HG03064 (cell line): ENCODE measurements around the gene TMEM186.
"Not testable (repeated sequence)": the region's sequence is repeated elsewhere in the genome, so short reads cannot be mapped to it uniquely, and the experiment has no call there.

Experiments used
- ATAC-seq: cut with Tn5 transposase; IDR thresholded peaks from one replicate; pipeline ENCODE4 v1.9.1; 2021; ENCODE audit warnings: low read depth; ENCODE audit not compliant: unreplicated experiment

The TMEM186 gene, protein sequence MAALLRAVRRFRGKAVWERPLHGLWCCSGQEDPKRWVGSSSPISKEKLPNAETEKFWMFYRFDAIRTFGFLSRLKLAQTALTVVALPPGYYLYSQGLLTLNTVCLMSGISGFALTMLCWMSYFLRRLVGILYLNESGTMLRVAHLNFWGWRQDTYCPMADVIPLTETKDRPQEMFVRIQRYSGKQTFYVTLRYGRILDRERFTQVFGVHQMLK

DNA sequence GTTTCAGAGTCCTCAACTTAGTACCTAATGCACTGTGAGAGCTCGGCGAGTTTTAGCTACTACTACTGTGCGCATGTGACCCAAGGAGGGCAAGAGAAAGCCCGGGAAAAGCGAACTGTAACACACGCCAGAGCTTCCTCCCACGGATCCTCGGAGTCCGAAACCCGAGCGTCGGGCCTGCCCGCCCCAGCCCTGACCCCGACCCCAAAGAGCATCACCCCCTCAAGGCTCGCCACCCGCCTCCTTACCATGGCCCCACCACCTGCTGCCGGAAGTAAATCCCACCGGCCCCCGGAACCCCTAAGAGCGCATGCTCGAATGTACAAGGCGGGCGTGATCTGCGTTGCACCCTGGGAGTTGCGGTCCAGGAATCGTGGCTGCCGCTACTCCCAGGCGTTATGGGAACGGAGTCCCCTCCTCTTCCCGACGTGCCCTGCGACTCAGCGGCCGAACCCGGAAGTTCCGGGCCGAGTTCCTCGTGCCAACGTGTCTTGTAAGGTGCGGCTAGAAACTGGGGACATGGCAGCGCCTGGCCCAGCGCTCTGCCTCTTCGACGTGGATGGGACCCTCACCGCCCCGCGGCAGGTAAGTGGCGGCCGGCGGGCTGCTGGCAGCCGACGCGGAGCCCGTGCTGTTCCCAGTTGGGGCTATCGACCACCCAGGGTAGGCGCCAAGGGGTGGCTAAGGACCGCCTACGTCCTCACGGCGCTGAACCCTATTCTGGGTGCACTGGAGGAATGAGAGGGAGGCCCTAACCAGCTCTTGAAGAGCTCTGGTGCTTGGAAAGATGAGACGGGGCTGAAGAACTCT is at the start of gene TMEM186, which contains the start of gene PMM2:
TMEM186 (minus strand) TSS at position 276 of the 810 bp plus-strand sequence; CDS start at position 251, 25 bp downstream.
PMM2 (plus strand) TSS at position 476 of the 810 bp plus-strand sequence; CDS start at position 520, 44 bp downstream.
- ATAC-seq, result peak; percentile 89

GRCh38 chr16:8847145-8847544 is 49.7 kb upstream of the TMEM186 start:
- no peak for ATAC-seq

GRCh38 chr16:8846401-8846932 is 49.0 kb upstream of the TMEM186 start:
- no peak for ATAC-seq

DNA sequence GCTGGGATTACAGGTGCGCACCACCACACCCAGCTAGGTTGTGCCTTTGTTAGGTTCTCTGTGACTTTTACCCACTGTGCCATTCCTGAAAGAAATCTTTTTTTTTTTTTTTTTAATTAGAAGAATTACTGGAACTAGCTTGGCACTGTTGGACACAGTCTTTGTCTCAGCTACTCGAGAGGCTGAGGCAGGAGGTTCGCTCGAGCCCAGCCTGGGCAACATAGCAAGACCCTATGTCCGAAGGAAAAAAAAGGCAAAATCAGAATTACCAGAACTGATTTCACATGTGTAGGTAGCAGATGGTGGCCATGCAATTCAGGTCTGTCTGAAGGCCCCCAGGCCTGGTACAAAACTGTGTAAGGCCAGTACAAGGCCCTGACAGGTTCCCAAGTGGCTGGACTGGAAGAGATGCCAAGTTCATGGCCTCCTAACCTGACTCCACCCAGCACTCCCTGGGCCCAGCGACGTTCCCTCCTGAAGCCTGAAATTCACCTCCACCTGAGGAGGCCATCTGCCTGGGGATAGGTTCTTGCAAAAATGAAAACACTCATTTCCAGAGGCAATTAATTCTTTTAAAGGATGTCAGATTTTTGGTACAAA is 48.4 kb upstream of the TMEM186 start:
- ATAC-seq, result no peak

DNA sequence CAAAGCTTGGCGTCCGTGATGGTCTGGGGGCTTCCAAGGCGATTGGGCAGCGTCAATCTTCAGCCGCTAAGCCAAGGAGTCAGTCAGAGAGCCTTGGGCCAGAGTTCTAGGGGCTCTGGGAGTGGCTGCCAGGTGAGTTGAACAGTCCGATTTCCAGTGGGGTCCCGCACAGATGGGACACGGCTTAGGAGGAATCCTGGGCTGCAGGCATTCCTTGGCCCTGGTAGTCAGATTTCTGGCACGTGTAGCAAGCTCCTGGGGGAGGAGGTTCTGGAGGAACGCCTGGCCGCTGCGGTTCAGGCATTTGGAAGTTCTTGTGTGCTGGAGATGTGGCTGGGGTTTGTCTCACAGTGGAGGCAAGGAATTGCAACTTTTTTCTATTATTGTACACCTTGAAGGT is 45.9 kb upstream of the TMEM186 start:
- not testable (repeated sequence) for ATAC-seq

DNA sequence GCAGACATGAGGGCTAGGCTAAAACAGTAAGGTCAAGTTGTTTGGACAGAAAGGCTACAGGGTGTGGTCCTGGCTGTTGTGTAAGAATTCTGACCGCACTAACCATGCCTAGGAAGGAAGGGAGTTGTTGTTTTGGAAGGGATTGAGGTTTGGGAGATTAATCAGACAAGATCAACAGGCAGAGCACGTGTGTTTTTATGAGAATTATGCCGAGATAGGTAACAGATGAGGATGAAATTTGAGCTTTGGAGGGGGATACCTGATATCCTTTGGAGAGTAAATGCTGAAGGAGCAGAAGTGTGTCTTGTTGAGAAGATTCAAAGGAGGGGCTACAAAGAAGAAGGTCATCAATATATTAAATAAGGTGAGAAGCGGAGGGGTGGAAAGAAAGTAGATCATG is 44.6 kb upstream of the TMEM186 start:
- ATAC-seq, result not testable (repeated sequence)

GRCh38 chr16:8837594-8837993 is 40.2 kb upstream of the TMEM186 start:
- ATAC-seq, result not testable (repeated sequence)

DNA sequence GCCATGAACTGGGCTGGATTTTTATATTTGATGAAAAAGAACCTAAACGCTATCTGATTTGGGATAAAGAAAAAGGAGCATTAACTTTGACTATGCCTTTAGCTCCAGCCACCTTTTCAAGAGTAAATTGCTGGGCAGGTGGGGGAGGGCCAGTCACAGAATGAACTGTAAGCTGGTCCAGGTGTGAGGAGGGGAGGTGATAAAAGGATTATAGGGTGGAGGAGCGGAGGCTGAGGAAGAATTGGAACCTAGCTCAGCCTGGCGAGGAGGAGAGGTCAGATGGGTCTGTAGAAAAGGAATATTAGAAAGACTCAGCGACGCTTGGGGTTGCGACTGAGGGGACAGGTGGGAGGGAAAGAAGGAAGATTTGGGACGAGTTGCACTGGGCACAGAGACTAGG is 39.4 kb upstream of the TMEM186 start:
- ATAC-seq, result not testable (repeated sequence)

- ATAC-seq, result no peak
Observed at GRCh38 chr16:8832717-8833105, 35.3 kb upstream of the TMEM186 start.

GRCh38 chr16:8831871-8832716 is 34.7 kb upstream of the TMEM186 start:
- no peak for ATAC-seq

DNA sequence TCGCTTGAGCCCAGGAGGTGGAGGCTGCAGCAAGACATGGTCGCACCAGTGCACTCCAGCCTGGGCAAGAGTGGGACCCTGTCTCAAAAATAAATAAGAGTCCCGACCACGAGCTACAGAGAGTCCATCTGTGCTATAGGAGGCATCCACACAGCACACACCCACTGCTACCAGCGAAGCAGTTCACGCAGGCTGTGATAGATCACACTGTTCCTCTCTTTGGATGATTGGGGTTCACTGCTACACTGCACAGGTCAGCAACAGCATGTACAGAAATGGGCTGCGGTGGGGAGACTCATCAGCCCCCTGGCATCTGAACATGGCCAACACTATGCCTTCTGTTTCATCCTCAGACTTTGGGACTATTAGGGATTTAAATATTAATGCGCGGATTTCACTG is 34.0 kb upstream of the TMEM186 start:
- no peak for ATAC-seq

- ATAC-seq, result no peak
Observed at GRCh38 chr16:8828541-8829165, 31.2 kb upstream of the TMEM186 start.

GRCh38 chr16:8826278-8826879 is 28.9 kb upstream of the TMEM186 start:
- no peak for ATAC-seq

- no peak for ATAC-seq
Observed at GRCh38 chr16:8822403-8822802, 25.0 kb upstream of the TMEM186 start.

DNA sequence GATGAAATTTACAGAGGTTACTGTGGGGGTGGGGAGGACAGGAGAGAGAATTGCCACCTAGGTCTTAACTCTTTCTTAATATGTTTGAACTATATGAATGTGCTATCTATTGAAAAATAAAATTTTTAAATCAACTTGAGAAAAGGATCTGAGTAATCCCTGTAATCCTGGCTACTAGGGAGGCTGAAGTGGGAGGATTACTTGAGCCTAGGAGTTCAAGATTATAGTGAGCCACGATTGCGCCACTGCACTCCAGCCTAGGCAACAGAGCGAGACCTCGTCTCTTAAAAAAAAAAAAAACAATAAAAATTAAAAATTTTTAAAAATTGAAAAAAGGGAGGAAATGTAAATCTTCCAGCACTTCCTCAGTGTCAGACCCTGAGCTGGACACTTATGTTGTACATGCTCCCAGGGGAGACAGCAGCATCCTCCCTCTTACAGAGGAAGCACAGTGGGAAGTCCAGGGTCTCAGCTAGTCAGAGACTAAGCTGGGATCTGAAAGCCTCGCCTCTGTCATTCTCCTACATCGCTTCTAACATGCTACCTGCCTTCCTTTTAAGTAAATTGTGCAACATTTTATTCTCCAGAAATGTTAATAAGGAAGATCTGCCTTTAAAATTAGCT is 22.1 kb upstream of the TMEM186 start:
- no peak for ATAC-seq

GRCh38 chr16:8818504-8819270 is 21.2 kb upstream of the TMEM186 start:
- ATAC-seq, result peak; percentile 83

DNA sequence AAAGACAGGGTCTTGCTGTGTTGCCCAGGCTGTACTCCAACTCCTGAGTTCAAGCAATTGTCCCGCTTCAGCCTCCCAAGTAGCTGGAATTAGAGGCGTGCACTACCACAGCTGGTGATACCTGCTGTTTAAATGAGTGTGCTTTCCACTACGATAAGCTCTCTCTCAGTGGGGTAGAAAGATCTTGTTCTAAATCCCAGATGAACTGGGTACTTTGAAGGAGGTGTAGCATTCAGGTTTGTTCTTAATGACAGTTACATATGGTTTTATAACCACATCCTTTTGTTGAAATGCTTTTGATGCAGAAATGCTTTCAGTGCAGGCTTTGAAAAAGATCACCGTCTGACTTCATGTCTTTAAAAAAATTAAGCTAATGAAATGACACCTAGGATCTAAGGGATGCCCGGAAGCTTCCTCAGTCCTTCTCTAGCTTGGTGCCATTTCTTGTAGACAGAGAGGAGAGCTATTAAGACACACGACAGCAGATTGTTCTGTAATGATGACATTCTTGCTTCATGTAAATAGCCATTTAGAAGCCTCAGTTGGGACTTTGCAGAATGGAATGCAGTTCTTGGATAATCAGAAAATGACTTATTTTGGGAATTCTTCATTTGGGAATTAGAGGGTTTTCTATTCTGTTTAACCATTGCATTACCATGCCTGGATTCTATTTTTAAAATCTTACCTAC is 19.7 kb upstream of the TMEM186 start:
- no peak for ATAC-seq
